Coronary artery (tissue), 2 donors: ENCODE data around the gene GTF2A1.

ENCODE experiments used
- DNase-seq: peaks from one replicate; pipeline ENCODE4 v3.0.0-alpha.2; 2017; ENCODE audit warnings: low spot score
- H3K27ac ChIP-seq, 2 donors: fragments of 200-600 bp; sonication (generic); one replicate each; pipeline ENCODE4 v1.5.1; 2016 to 2019
- H3K4me3 ChIP-seq: fragments of 200-600 bp; sonication (generic); 2 replicates; pipeline ENCODE4 v1.5.1; 2016; ENCODE audit warnings: mild to moderate bottlenecking, moderate library complexity
- TF ChIP-seq, protein P1 (sequence below): fragments of 200-600 bp; sonication (generic); IDR thresholded peaks from one replicate; pipeline ENCODE4 v1.5.1; 2019; ENCODE audit warnings: antibody characterized with exemption

Gene GTF2A1

DNA sequence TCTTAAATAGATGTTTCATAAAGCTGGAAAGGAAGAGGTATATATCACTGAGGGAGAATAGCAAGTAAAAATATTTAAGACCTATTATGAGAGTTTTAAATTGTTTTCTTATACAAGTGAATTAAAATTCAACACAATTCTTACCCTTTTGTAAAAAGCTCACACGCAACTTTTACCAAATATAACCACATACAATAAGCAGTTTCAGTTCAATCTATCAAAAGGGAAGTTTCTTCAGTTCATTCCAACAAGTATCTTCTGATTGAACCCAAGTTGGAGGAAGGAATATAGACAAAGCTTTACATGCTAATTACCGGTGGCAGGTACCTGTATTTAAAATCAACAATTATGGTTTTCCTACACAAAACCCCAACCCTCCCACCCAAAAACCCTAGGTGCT lies 41.1 kb downstream of the GTF2A1 start:
- H3K27ac ChIP-seq = no peak overlapping the region
- TF ChIP-seq, protein P1, sequence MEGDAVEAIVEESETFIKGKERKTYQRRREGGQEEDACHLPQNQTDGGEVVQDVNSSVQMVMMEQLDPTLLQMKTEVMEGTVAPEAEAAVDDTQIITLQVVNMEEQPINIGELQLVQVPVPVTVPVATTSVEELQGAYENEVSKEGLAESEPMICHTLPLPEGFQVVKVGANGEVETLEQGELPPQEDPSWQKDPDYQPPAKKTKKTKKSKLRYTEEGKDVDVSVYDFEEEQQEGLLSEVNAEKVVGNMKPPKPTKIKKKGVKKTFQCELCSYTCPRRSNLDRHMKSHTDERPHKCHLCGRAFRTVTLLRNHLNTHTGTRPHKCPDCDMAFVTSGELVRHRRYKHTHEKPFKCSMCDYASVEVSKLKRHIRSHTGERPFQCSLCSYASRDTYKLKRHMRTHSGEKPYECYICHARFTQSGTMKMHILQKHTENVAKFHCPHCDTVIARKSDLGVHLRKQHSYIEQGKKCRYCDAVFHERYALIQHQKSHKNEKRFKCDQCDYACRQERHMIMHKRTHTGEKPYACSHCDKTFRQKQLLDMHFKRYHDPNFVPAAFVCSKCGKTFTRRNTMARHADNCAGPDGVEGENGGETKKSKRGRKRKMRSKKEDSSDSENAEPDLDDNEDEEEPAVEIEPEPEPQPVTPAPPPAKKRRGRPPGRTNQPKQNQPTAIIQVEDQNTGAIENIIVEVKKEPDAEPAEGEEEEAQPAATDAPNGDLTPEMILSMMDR = no peak
- no peak overlapping the region for H3K4me3 ChIP-seq
- no peak for DNase-seq

DNA sequence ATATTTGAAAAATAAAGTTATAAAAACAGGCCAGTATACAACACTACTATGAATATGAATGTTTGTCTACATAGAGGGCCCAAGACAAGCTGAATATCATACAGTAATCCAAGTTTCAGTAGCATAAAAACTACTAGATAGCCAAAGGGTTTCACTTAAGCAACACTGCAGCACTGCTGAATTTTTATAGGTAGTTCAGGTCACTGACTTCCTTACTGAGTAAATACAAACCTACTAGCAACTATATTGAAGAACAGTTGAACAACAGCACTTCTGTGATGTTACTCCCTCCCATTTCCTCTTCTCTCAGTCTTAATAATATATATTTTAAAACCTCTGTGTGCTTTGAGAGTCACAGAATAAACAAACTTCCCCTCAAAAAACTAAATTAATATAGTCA lies 42.7 kb downstream of the GTF2A1 start:
- DNase-seq = no peak
- Histone ChIP-seq H3K4me3 (peak overlapping the region; percentile 60), H3K27ac (peak overlapping the region in 1 of 2 donors; percentile 50)
- TF ChIP-seq, protein P1 = no peak

DNA sequence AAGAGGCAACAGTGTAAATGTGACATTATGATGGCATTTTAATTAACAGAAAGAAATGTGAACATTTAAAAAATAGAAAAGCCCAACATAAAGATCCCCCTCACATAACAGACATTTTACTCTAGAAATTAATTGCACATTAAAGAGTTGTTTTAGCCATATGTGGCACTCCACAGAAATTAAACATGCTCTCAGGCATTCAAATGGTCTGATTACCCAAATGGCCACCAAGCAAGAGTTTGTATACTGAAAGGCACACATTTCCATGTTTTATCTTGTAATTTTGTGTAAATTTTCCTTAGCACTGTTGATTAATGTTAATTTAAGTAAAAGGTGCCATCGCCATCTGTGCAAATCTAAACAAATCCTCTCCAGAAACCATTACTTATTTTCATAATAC lies 43.5 kb downstream of the GTF2A1 start:
- no peak for DNase-seq
- H3K27ac ChIP-seq = peak overlapping the region; percentile 50 to 67
- TF ChIP-seq, protein P1 = no peak
- H3K4me3 ChIP-seq = peak overlapping the region; percentile 60

DNA sequence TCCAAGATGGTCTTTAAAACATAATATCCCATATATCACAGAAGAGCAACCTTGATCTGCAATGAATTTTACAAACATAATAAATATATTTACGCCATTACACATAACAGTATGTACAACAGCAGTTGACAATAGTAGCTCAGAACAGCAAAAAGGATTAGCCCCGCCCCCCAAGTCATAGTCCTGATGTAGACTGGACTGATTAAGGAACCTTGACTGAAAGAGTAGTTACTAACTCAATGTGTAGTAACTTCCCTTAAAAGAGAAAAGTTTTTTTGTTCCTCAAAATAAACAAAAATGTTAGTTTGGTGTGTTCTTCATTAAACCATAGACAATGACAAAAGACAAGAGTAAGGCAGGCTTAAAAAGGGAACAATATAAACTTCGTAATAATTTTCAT lies 44.5 kb downstream of the GTF2A1 start:
- Histone ChIP-seq H3K27ac (peak overlapping the region; percentile 10 to 50), H3K4me3 (no peak overlapping the region)
- TF ChIP-seq, protein P1 = no peak
- DNase-seq = no peak

DNA sequence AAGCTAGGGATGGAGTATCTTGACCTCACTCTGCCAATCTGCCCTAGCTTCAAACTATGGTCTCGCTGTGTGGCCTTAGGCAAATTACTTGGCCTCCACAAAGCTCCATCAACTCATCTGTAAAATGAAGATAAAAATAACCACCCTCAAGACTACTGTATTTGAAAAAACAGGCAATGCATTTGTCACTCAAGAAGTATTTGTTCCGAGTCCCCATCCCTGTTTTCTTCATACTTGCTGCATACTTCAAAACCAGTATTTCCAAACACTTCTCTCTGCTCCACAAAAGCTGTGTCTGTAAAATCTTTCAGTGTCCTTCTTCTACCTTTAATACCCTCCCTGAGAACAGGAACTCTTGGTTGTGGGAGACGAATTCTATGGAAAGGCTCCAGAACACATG lies 47.9 kb downstream of the GTF2A1 start:
- no peak for DNase-seq
- TF ChIP-seq, protein P1 = no peak
- Histone ChIP-seq H3K4me3 (no peak overlapping the region), H3K27ac (no peak overlapping the region)

DNA sequence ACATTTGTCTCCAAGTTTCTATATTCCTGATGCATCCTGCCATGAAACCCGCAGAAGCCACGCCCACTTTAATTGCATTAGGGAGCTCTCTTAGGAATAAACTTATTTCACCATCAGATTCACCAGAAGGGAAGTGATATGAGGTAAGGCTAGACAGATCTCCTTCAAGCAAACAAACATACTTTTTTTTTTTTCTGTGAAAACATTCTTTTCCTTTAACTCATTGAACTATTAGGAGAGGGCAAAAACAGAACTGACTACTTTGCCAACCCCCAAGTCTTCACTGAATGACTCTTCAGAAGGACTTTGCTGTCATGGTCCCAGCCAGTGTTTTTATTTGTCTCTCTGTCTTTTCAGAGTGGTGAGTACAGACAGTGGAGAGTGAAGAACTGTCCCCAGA lies 48.4 kb downstream of the GTF2A1 start:
- Histone ChIP-seq H3K27ac (no peak overlapping the region), H3K4me3 (no peak overlapping the region)
- no peak for DNase-seq
- TF ChIP-seq, protein P1 = no peak

DNA sequence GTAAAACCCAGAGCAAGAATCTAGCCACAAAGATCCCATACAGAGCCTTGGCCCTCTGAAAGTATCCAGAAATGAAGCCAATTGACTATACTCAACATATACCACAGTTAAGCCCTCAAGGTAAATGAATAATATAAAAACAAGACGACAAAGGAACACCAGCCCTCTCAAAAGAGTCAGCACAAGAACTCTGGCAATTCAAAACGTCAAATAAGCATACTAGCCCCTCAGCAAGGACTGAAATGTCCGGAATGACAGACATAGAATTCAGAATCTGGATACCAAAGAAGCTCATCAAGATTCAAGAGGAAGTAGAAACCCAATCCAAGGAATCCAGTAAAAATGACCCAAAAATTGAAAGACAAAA lies 49.9 kb downstream of the GTF2A1 start:
- peak overlapping the region; percentile 70 to 96 for H3K27ac ChIP-seq
- DNase-seq = no peak
- no peak overlapping the region for H3K4me3 ChIP-seq
- TF ChIP-seq, protein P1 = no peak
